H1 (cell line): ENCODE measurements around the gene COL4A2. TPM values are rescaled to one million over a fixed set of nuclear protein-coding genes. Genes with fewer than 3 reads are reported as not detected.

Experiments used
- NANOG ChIP-seq: IDR thresholded peaks from 2 replicates; pipeline ENCODE4 v1.6.1; 2011; ENCODE audit warnings: low read length, low read depth, mild to moderate bottlenecking, inconsistent platforms; ENCODE audit not compliant: insufficient read depth, poor library complexity, severe bottlenecking
- SIN3A ChIP-seq, 2 experiments: IDR thresholded peaks in 1 of 2; conservative IDR thresholded peaks in 1 of 2; 2 replicates each; pipeline ENCODE4 v1.6.1; 2011 to 2012; ENCODE audit warnings: low read length in 2 of 2, improper control_type of control experiment in 1 of 2, low read depth in 1 of 2, mild to moderate bottlenecking in 1 of 2
- TEAD4 ChIP-seq: IDR thresholded peaks from 2 replicates; pipeline ENCODE4 v1.6.1; 2012; ENCODE audit warnings: low read depth, low read length, inconsistent platforms, mixed read lengths
- polyA plus RNA-seq, 7 experiments: library from polyadenylated mRNA; depleted of rRNA in 3 of 7; stranded (reverse) in 5 of 7; unstranded in 2 of 7; fragments of >200 nt in 5 of 7; fragments of 200-250 nt in 2 of 7; gene quantifications; 1 replicate in 5 of 7; 2 replicates in 1 of 7; 4 replicates in 1 of 7; pipeline versions ENCODE4 v1.2.1 to v1.2.3, GENCODE V29; 2011 to 2013; ENCODE audit warnings: missing spikeins in 2 of 7, mixed read lengths in 2 of 7
- total RNA-seq: library from RNA; stranded (reverse); fragmentation: NEBNext Ultra II Directional; extraction: Animal tissue kit (Norgen Biotek cat#: 25700); gene quantifications from 2 replicates; pipeline ENCODE4 v1.2.1, GENCODE V29; 2021

Gene COL4A2
- total and polyA plus RNA-seq, 2 of the 8 experiments (the other 6 are each of a cell fraction or from before 2014, with no cell fraction given): 80.4 to 87.3 TPM

DNA sequence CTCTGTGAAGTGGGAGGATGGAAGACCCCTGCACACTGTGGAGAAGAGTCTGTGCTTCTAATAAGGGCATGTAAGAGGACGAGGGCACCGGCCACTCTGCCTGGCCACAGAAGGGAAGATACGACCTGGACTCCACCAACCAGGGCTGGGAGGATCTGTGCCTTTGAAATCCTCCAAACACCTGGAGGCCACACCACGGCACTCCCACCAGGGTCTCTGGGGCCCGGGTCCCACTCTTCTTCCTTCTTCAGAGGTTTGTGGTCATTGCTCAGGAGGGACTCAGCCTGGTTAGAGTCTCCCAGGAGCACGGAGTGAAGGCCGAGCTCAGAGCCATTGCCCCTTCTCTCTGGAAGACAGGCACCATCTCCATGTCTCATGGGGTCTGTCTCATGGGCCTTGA lies 212.4 kb downstream of the COL4A2 start (continued):
- TF ChIP-seq SIN3A (conservative IDR thresholded peaks at IDR 0.05 in 1 of 2, IDR thresholded peaks at IDR 0.05 in 1 of 2; ENCODE audit: low read depth in 1 of 2, low read length in 2 of 2): no peak
- no peak for TF ChIP-seq NANOG
- no peak for TF ChIP-seq TEAD4
- TF ChIP-seq, all 59 proteins: peak for 0
